ENCODE data around the gene VPS37C. TPM values are rescaled to one million over a fixed set of nuclear protein-coding genes. Genes with fewer than 3 reads are reported as not detected.

VPS37C gene
- total and polyA plus RNA-seq, 10 of the 15 experiments (the other 5 are each of a cell fraction or from before 2014, with no cell fraction given): 0.39 to 16.5 (median 7.8) TPM

GRCh38 chr11:61109671-61110070 lies 51.6 kb downstream of the VPS37C start:
- no peak for ATAC-seq
- CTCF ChIA-PET: no interaction called here
- no TSS peak for BruUV-seq (replicated peaks)

More at GRCh38 chr11:61109671-61110070, 51.6 kb downstream of the VPS37C start:
- H3K79me2 ChIP-seq (ENCODE audit: control insufficient read depth, insufficient read depth, low read length): no peaks in the 10 kb centered on the region
- FAIRE-seq (no peak), DNase-seq (ENCODE audit: low read depth, low spot score) (no peak)
- no peak overlapping the region for H3K27ac ChIP-seq (ENCODE audit: control insufficient read depth, insufficient read depth)
- no peaks in the 10 kb centered on the region for H3K36me3 ChIP-seq (ENCODE audit: control insufficient read depth in 2 of 2, insufficient read depth in 2 of 2, low read length in 1 of 2)
- no peaks in the 10 kb centered on the region for H3K27me3 ChIP-seq (replicated peaks in 1 of 2; ENCODE audit: control insufficient read depth in 2 of 2, insufficient read depth in 2 of 2, low read length in 1 of 2)
- ChIA-PET RAD21 (ENCODE audit: unreplicated experiment) (interaction anchor here (1.8 kb wide), 1 partner anchor 12 kb away, joined by 4 read pairs; no protein-coding TSS in a partner anchor), SMC1A (ENCODE audit: uncharacterized antibody, unreplicated experiment) (interaction anchor here (1.7 kb wide), 1 partner anchor 140 kb away, joined by 4 read pairs; no protein-coding TSS in a partner anchor), POLR2A (no interaction called here)
- peaks cover 5% of the 10 kb centered on the region for H3K4me1 ChIP-seq (ENCODE audit: control insufficient read depth, insufficient read depth, low read length)
- H3K9me3 ChIP-seq (replicated peaks; ENCODE audit: control insufficient read depth, insufficient read depth, low read length): no peaks in the 10 kb centered on the region
- WGBS (ENCODE audit: insufficient coverage, insufficient replicate concordance, low lambda C conversion rate, missing lambda C conversion rate): 65% methylated on average over 8 of the region's 8 CpGs
- in situ Hi-C loops (cut with MboI) (no loop called here), intact Hi-C loops (cut with micrococcal nuclease; ENCODE audit: unreplicated experiment) (no loop called here)
- no peak overlapping the region for H3K4me3 ChIP-seq
- H3K9ac ChIP-seq (ENCODE audit: control insufficient read depth, insufficient read depth, low read length): no peak overlapping the region
- H3K4me2 ChIP-seq (ENCODE audit: control insufficient read depth, insufficient read depth): no peak overlapping the region
- H2AFZ ChIP-seq (ENCODE audit: control insufficient read depth, low read depth, low read length): no peak overlapping the region
- H4K20me1 ChIP-seq (ENCODE audit: control insufficient read depth, insufficient read depth): no peaks in the 10 kb centered on the region
- TF ChIP-seq ZNF207 (IDR thresholded peaks at IDR 0.05; ENCODE audit: borderline replicate concordance) (no peak), MTA2 (IDR thresholded peaks at IDR 0.05; ENCODE audit: low read depth) (no peak), IKZF1 (conservative IDR thresholded peaks at IDR 0.05) (no peak), CHD1 (IDR thresholded peaks at IDR 0.05; ENCODE audit: low read depth, low read length) (no peak), SMAD1 (IDR thresholded peaks at IDR 0.05; ENCODE audit: low read depth, partially characterized antibody) (no peak), JUNB (IDR thresholded peaks at IDR 0.05) (no peak), MYC (IDR thresholded peaks at IDR 0.05; ENCODE audit: insufficient read depth, insufficient read length, insufficient replicate concordance, low read length, severe bottlenecking) (no peak), ATF7 (IDR thresholded peaks at IDR 0.05; ENCODE audit: low read depth) (no peak), ZNF384 (IDR thresholded peaks at IDR 0.05; ENCODE audit: borderline replicate concordance, low read depth, low read length) (no peak), SUZ12 (IDR thresholded peaks at IDR 0.05; ENCODE audit: unreplicated experiment) (no peak), HDGF (IDR thresholded peaks at IDR 0.05) (no peak), CHD4 (IDR thresholded peaks at IDR 0.05) (no peak), RAD51 (IDR thresholded peaks at IDR 0.05) (no peak), NFXL1 (IDR thresholded peaks at IDR 0.05; ENCODE audit: borderline replicate concordance) (no peak), TCF3 (IDR thresholded peaks at IDR 0.05; ENCODE audit: borderline replicate concordance, insufficient read depth, low read depth, low read length) (no peak), SIX5 (IDR thresholded peaks at IDR 0.05; ENCODE audit: low read depth, low read length, severe bottlenecking) (no peak), HSF1 (IDR thresholded peaks at IDR 0.05; ENCODE audit: low read depth, low read length) (no peak), NR2C2 (IDR thresholded peaks at IDR 0.05; ENCODE audit: borderline replicate concordance, control insufficient read depth, insufficient read length, low read depth) (no peak), SUPT20H (IDR thresholded peaks at IDR 0.05; ENCODE audit: borderline replicate concordance, control insufficient read depth, low read depth, low read length) (no peak)

All from GM12878 (cell line).